OCI-LY1 (cell line): Measurements from ENCODE around the gene SGPL1.

ENCODE experiments used
- CTCF ChIP-seq: fragments of 200-600 bp; sonication (generic), shearing (Covaris generic); IDR thresholded peaks from 2 replicates; pipeline ENCODE4 v1.5.1; 2017; ENCODE audit warnings: mild to moderate bottlenecking, antibody characterized with exemption, low read length, moderate library complexity, mixed read lengths
- EZH2 ChIP-seq: fragments of 200-600 bp; sonication (generic), shearing (Covaris generic); IDR thresholded peaks from 2 replicates; pipeline ENCODE4 v1.8.0; 2017; ENCODE audit warnings: borderline replicate concordance, mixed run types, mild to moderate bottlenecking, antibody characterized with exemption, low read length, moderate library complexity, mixed read lengths

- TF ChIP-seq CTCF, result no peak
- no peak for TF ChIP-seq EZH2
Observed at GRCh38 chr10:70913191-70913892, 97.6 kb downstream of the SGPL1 start.
